T-helper 22 cell (primary cell): Measurements from ENCODE around the gene NTRK2.

ENCODE experiments used
- DNase-seq: peaks from one replicate; pipeline ENCODE4 v3.0.0-alpha.2; 2020; ENCODE audit warnings: low read depth

The NTRK2 gene

DNA sequence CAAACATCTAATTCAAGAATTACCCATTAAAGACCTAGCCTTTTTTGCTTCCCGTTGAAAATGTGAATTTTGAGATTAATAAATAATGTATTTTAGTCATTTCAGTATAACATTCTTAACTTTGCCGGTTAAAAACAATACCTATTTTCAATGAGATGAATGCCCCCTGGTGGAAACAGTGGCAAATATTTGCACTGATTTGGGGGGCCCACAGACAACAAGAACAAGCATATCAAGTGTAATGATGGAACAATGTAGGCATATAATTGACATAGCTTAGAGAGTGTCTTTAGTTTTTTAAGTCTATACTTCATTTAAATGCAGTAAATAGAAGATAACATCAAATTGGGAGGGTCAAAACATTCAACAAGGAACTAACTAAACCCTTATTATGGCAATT lies 111.9 kb downstream of the NTRK2 start:
- no peak for DNase-seq

DNA sequence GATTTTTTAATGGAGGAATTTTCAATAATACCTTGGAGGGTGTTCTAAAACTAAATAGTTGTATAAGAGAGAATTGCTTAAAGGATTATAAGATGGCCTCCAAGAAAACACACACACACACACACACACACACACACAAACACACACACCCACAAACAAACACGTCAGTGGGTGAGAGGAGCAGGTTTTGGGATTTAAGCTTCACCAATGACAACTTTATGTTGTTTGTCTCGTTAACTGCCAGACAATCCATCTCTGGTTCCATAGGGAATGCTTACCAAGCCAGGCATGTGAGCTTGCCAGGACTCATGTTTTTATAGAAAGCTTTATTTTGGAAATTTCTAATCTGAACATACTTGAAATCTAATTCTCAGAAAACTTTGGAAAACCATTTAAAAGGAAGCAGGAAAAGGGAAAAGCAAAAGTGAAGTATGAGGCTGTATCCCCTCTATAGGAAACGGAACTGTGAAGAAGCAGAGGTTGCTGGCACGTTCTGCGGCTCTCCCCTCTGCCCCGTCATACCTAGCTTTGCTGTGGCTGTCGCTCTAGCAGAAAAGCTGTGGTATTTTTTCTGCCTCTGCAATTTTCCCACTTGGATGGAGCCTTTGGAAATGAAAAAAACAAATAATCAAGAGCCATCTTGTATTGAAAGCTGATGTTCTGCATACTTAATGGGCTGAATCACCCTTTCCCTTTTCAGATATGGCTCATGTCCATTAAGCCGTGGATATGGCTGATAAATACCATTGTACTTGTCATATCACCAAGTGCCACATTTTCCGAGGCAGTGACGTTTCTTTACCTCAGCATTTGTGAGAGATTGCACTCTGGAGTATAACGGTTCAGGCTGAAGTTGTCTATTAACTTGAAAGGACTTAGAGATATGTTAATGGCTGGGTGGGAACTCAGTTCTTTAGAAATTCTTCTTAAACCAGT lies 112.7 kb downstream of the NTRK2 start:
- no peak for DNase-seq

DNA sequence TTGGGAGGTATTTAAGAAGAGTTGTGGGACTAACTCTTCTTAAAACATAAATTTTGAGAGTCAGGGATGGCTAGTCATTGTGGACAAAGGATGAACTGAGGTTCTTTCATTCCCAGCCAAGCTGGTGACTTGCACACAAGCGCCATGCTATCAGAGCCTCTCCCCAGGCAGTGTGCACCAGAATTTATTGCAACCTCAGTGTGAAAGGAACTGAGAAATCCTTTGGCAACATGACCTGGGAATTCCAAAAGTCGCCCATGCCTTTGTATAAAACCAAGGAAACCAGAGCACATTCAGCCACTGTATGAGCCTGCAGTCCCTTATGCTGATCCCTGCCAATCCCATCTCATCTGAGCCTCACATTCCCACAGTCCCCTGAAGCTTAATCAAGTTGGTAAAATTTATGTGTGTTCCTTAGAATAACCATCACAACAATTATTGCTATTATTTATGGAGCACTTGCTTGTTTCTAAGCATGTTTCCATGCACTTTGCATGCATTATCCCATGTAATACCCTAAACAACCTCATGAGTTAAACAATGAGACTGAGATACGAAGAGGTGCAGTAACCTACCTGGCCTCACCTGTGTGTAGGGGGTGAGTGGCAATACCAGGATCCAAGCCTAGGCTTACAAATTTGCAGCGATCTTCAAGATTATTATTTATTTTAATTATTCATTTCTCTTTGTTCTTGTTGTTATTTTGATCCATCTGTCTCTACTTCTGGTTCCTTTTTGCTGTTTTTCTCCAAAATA lies 116.4 kb downstream of the NTRK2 start:
- no peak for DNase-seq

DNA sequence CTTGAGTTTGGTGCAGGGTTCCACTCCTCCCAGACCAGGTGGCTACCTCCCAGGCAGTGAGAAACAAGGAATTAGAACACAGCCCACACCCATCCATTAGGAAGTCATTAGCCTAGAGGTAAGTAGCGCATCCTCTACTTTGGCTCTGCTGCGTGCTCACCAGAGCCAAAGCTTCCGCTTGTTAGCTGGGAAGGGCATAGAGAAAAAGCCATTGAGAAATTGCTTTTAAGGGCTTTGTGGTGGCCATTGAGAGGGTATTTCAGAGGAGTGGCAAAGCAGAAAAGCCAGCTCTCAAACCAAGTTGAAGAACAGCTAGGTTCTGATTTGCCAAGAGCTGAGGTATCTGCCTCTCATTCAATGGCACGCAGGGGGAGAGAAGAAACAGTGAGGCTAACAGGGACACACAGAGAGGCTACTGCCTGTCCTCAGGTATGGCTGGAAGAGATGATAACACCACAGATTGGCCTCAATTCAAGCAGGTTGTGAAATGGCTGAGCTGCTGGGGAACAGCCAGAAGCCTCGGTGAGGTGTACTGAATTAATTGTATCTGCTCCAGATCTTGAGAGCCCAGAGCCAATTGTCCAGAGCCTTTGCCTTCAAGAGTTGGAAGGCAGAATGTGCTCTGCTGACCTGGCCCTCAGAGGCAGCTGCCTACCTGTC lies 119.4 kb downstream of the NTRK2 start:
- DNase-seq = no peak

DNA sequence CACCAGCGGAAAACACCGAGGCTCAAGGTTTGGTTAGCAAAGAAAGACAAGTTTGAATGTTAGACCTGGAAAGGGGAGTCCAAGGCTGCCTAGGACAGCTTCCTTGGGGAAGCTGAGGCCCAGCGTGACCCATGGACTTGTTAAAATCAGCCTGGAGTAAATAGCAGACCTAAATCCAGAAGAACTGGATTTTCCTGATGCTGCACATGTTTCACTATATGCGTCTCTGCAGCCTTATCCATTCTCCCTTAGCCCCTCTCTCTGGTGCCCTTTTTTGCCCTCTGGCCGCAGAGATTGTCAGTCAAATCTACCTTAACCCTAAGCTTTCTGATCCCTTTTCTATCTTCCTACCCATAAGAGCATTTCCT lies 119.9 kb downstream of the NTRK2 start:
- DNase-seq = no peak

DNA sequence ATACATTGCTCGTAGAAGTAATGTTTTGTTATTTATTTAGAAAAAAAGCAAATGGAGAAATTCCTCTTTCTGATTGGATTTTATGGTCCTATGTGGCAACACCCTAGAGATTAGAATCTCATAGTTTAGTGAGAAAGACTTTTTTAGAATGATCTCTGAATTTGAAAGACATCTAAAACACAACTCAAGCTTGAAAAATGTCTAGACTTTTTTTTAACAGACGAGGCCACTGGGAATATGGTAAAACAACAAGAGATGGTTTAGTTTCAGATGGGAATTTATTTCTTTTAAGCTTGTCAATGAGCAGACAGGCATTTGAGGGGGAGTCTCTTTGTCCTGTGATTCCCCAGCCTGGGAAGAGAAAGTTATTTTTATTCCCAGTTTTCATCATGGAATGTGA lies 122.1 kb downstream of the NTRK2 start:
- no peak for DNase-seq

DNA sequence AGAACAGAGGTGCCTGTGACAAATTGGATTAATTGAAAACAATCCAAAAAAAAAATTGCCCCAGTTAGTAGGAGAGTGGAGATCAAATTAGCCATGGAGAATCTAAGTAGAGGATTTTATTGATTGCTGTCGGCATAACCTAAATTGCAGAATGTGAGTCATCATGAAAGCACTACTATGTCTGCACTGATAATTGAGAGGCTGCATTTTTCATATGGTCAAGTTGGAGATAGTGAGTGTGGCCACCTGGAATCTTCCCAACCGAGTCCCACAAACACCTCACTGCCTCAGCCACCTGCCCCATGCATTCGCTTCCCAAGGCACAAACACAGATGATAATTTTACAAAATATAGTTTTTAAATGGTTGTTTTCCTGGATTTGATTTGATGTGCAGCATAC lies 123.7 kb downstream of the NTRK2 start:
- DNase-seq = no peak

DNA sequence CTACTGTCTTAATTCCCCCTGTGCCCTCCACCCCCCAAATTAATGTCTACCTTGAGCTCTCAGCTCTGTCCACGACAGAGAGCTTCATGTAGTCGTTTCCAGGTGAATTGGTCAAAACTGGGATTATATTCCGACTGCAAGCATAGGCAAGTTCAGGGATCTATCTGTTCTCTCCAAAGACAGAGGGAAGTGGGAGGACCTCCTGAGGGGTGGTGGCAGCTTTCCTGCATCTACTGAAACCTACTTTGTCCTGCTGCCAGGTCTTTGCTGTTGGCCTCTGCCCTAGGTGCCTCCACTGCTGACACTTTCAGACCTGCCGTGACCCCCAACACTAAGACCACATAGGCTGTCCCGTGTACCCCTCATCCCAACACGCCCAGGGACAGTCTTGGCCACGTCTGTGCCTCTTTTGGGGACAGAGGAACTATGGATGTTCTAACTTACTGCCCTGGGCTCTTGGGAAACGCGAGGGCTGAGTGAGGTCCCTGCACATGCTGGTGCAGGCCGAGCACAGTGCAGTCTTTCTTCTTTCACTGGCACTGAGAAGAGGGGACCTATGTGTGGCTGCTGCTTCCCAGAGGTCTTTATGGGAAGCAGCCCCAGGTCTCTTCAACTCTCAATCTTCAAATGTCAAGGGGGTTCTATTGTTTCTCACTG lies 125.6 kb downstream of the NTRK2 start:
- no peak for DNase-seq

DNA sequence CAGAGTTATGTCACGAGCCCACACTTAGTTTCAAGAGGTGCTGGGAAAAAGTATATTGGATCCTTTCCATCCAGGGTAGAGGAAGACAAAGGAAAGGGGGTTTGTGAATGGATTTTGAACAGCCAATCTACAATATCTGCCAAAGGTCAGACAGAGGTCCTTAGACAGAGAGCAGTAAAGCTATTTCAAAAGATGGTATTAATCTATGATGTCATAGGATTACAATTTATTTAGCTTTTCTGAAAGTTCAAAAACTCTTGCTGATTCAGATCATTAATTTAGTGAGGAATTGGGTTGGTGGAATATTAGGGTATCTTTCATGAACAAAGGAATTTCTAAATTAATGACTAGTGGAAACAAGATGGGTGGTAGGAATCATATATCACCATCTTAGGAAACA lies 126.9 kb downstream of the NTRK2 start:
- DNase-seq = no peak

DNA sequence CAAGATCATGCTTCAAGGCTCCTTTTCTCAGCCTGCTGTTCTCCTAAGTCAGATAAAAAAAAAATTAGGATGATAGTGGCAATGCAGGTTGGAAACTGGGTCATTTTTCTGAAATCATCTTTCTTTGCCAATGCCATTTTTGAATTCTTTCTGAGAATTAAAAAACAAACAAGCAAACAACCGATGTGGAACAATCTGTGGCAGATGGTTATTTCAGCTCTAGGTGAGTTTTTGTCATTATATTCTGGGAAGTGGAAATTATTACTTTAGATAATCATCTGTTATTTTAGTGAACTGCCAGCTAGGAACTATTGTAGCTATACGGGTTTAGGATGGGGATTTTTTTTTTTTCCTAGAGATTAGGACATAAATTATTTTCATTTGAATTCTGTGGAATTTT lies 129.7 kb downstream of the NTRK2 start:
- no peak for DNase-seq

DNA sequence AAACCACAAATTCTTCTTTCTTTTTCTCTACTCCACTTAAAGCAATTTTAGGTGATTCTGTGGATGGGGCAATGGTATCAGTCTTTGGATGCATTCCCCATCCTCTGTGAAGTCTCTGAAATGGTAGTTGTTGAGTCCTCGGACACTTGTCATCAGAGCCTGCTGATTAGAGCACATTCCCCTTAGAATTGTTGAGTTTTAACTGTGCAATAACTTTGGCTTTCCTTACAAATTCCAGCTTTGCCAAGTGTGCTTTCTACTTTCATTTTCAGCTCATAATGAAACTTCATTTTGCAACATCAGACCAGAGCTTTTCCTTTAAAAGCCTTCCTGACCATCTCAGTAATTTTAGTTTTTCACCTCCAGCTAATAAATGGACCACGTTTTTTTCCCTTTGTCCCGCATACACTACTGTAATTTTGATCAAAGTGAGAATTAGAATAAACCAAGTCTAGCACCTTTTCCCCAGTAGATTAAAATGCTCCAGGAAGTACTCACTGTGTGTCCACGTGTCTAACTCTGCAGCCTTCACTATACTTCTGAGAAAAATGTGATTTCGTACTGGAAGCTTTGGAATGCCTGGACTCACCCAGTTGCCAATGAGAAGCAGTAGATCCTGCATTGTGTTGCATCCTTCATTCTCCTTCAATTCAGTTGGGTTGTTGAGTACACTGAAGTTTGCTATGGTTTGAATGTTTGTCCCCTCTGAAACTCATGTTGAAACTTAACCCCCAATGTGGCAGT lies 135.6 kb downstream of the NTRK2 start:
- DNase-seq = no peak

DNA sequence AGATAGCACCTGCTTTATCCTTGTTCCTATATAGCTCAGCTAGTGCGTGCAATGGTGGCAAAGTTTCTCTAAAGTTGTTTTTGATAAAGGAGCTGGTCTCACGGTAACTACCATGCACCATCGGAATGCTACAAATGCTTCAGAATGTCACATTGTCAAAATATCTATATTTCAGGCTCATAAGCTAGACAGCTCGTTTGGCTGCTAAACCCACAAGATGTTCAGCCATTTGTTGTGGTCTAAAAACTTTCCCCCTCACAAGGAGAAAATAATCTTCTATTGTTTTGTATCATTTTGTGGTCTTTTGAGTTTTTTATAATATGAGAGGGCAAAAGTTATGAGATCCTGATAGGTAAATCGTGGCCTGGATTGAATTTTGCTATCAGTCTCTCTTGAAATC lies 137.9 kb downstream of the NTRK2 start:
- DNase-seq = no peak

DNA sequence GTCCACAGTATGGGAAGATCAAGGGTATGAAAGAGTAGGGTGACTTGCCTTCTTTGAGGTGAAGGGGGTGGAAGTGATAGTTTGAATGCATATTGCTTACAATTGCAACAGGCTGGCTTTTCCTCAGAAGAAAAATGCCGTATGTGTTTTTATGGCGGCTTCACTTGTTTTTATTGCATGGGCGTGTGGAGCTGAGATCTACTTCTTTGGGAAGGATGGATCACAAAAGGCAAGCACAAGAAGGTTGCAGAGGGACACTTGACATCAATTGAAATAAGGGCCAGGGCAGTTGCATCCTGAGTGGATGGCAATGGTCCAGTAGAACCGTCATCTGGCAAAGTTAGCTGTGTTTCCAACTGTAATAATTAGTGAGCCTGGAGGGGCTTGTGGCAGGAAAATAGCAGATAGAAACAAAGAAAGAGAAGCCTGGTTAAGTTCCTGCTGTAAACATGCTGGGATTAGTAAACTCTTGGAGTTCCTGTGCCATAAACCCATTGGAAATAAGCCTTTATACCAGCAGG lies 138.4 kb downstream of the NTRK2 start:
- DNase-seq = no peak

DNA sequence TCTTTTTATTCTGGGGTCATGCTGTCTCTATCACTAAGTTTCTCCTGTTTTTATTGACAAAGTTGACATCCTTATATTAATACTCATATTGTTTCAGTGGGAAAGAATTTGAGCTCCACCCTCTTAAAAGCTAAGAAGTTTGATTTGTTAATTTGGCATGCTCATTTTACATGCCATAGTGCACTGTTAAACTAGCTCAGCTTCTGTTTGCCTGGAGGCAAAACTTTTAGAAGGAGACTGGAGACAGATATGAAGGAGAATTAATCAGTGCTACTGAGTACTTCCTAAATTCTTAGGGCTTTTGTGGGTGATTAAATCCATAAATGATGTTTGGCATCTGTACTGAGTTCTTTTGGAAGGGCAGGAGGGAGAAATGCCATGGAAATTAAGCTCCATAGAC lies 138.9 kb downstream of the NTRK2 start:
- no peak for DNase-seq

DNA sequence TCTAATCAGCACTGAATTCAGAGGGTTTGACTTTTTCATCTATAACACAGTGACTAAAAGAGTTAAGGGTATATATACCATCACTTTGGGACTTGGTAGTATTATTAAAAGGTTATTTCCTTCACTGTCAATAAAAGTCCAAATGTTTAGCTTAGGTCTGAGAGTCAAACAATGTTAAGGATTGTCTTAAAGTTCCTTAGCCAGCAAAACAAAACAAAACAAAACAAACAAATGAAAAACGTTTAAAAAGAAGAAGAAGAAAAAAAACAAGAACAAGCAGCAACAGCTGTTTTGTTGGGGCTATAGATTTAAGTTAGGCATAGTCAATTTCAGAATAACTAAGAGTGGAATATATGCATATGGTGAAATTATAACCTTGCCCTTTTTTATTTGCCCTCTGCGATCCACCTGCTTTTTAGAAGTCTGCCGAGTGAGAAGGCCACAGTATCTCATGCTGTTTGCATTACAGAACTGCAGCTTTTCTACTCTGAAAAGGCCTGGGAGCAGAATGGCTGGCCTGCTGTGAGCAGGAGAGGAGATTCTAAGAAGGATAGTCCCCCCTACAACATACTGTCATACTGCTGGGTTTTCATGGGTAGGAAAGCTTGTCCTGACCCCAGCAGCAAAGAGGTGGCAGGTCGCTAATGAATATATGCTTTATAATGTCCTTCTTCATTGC lies 141.7 kb downstream of the NTRK2 start:
- DNase-seq = no peak

DNA sequence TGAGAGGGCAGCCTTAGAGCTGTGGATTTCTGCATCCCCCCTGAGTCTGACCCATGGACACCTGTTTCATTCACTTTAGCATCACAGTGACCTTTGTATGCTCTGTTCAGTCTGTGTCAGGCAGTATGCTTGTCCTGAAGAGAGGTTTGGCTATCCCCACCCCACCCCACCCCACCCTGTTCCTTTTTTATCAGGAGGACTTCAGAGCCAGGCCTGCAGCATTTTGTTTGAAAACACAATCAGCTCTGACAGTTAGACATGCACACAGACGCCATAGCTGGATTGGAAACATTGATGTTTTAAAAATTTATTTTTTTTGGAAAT lies 142.2 kb downstream of the NTRK2 start:
- DNase-seq = no peak

DNA sequence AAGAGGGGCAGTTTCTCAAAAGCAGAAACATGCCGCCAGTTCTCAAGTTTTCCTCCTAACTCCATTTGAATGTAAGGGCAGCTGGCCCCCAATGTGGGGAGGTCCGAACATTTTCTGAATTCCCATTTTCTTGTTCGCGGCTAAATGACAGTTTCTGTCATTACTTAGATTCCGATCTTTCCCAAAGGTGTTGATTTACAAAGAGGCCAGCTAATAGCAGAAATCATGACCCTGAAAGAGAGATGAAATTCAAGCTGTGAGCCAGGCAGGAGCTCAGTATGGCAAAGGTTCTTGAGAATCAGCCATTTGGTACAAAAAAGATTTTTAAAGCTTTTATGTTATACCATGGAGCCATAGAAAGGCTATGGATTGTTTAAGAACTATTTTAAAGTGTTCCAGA lies 142.8 kb downstream of the NTRK2 start:
- no peak for DNase-seq

DNA sequence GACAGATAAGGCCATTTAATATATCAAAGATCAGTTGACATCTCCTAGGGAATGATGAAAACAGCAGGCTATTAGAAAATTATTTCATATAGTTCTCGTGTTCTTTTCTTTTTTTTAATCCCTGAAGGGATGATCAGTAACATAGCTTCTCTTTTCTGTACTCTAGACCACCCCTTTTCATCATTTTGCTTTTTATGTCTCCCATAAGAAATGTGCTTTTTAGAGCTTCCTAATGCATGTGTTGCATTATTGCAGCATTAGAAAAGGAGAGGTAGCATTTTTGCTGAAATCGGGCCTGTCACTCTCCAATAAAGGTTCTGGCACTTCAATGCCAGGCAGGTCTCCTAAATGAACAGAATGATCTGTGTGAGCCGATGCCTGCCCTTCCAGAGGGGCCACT lies 143.3 kb downstream of the NTRK2 start:
- no peak for DNase-seq

DNA sequence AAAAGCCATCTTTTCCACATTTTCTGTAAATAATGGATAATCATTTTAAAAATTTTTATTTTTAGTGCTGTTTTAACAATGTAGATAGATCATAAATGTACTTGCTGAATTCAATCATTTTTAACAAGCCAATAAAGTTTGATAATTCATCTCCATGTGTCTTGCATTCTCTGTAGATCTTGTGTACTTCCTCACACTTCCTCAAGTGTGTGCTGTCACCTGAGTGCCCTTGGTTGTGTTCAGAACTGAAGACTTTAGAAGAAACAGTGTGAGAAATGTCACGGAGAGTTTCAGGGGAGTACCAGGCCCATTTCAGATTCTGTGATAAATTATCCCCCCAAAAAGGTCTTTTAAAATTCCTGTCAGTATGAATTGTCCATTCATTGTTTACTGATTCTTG lies 146.0 kb downstream of the NTRK2 start:
- DNase-seq = no peak

DNA sequence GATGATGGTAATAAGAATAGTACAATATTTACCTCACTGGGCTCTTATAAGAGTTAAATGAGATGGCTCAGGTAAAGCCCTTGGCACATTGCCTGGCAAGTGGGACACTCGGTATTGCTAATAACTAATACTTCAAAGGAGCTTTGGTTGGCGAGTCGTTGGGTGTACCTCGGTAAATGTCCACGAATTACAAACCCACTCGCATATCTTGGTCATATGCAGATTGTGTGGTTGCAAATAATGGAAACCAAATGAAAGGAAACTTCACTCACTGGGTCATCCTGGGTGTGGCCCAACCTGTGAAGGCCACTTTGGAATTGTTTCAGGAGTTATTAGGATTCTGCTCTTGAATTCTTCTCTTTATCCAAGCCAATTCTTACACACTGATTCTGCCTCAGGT lies 147.5 kb downstream of the NTRK2 start:
- no peak for DNase-seq

DNA sequence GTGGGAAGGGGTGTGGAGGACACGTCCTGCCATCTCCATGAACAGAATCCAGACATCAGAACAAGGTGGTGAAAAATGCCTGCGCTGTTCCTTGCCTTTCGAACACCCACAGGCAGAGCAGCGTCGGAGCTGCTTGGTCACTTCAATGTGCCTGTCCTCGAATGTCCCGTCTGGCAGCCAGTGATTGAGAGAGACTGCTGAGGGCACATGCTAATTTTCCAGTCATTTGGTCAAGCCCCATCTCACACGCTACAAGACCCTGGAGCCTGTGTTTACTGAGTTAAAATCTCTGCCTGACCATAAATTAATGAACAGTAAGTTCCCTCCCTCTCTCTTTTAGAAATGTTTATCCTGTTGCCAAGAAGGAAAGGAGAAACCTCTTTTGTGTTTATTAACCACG lies 149.3 kb downstream of the NTRK2 start:
- no peak for DNase-seq
